GM18873 (cell line): Measurements from ENCODE around the gene CFAP221.

Source experiments
- ATAC-seq: cut with Tn5 transposase; IDR thresholded peaks from one replicate; pipeline ENCODE4 v1.9.1; 2021; ENCODE audit warnings: mild to moderate bottlenecking, moderate library complexity, moderate number of reproducible peaks; ENCODE audit not compliant: unreplicated experiment, low FRiP score

Gene CFAP221

DNA sequence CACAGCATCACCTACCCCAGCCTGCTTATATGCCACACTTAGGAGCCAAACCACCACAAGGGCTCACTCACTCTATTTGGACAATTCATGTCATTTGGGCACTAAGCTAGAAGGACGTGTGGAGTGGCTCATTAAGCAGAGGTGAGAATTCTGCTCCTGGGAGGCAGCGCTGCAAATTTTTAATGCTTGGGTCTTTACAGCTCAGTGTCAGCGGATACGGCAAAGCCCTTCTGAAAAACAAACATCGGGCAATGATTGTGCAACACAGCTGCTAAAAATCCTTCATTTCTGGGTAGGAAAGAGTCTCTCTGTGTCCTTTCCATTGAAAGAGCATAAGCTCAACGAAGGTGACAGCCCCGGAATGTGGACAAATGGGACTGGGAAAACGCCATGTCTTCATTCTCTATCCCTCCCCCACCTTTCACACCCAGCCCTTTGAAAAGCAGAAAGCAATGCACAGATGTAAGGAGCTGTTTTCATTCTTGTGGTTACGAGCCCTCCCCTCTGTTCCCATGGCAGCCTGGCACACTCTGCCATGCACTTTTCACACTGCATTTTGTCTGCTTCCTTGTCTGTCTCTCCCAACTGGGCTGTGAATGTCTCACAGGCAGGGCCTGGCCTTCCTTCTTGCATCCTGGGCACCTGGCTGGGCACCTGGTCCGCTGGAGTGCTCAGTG is 150.7 kb downstream of the CFAP221 start:
- ATAC-seq: no peak

GRCh38 chr2:119696005-119696404 is 151.8 kb downstream of the CFAP221 start:
- ATAC-seq: no peak

GRCh38 chr2:119696494-119697030 is 152.3 kb downstream of the CFAP221 start:
- ATAC-seq: no peak

DNA sequence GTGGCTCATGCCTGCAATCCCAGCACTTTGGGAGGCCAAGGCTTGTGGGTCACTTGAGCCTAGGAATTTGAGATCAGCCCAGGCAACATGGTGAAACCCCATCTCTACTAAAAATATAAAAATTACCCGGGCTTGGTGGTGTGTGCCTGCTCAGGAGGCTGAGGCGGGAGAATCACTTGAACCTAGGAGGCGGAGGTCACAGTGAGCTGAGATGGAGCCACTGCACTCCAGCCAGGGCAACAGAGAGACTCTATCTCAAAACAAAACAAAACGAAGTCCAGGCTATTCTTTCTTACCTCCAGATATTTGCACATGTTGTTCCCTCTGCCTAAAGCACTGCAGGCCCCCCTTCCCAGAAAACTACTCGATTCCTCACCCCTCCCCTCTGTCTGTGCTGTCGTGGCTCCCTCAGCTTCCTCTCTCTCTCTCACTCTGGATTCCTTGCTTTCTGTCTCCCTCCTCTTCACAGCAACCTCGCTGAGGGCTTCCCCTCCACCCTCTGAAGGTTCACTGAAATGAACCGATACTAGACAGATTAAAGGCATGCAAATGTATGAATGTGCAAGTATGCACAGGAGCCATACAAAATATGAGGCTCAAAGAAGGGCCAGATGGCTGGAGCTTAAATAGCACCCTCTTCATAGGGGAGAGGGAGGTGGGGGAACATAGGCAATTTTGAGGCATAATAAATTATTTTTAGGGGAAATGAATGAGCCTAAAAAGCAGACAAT is 153.2 kb downstream of the CFAP221 start:
- ATAC-seq: no peak

DNA sequence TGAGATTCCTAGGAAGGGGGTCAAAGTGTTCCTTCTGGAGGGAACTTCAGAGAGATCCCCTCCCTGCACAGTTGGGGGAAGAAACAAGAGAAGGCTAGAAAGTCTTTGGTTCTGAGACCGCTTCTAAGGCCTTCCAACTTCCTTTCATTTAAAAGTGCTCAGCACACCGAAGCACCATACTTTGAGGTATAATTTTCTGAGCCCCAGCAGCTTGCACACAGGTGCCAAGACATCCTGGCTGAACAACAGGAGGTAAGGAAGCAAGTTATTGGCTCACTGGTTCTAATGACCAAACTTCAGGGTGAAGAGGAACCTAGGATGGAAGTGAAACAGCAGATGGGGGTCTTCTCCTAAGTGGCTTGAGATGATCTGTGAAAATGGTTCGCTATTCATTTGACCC is 154.0 kb downstream of the CFAP221 start:
- ATAC-seq: no peak

GRCh38 chr2:119699016-119699606 is 154.9 kb downstream of the CFAP221 start:
- no peak for ATAC-seq

DNA sequence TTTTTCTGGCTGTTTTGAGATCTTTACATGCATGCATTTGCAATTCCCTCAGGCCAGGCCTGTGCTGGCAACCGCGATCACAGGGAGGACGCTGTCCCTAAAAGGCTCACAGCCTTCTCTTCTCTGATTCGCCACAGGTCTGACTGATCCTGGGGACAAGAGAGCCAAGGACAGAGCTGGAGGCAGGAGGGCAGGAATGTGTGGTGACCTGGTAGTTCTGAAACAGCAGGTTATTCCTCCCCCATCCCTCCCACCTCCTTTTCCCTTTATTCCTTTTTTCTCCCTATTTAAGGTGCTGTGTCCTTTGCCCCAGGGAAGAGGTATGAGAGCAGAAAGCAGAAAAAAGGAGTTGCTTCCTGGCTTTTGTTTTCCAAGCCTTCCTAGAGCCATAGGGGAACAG is 156.6 kb downstream of the CFAP221 start:
- no peak for ATAC-seq

DNA sequence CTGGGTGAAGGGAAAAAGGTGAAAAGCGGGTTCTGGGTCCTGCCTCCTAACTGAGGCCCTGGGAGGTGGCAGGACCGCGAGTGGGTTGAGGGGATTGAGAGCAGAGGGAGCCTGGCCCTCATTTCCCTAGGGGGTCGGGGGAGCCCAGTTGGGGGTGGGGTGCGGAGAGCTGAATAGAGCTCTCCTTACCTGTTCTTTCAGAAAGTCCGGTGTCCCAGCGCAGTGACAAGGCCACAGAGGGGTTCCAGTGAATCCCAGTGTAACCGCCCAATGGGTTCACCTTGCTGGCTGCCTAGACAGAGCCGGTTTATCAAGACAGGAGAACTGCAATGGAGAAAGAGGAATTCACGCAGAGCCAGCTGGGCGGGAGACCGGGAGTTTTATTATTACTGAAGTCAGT is 157.1 kb downstream of the CFAP221 start:
- no peak for ATAC-seq

- ATAC-seq: no peak
These were observed 158.1 kb downstream of the CFAP221 start for GRCh38 chr2:119702203-119702917.

DNA sequence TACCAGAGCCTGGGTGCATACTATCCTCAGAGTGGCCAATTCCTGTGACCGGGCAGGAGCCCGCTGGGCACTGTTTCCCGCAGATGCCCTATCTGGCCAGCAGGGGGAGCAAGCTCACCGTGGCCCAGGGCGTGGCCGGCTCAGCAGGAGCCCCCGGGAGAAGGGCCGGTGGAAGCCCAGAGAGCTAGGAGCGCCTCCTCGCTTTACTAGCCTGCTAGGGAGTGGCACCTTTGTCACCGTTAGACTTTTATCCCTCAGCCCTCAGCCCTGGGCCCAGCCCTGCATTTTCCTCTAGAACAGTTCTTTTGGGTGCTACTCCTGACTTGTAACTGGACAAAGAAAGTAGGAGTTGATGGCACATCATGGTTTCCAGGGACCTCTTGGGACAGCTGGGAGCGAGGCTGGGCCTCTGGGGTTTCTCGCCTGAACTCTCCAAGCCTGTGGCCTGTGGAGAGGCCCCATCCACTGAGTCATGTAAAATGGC is 158.7 kb downstream of the CFAP221 start:
- no peak for ATAC-seq

DNA sequence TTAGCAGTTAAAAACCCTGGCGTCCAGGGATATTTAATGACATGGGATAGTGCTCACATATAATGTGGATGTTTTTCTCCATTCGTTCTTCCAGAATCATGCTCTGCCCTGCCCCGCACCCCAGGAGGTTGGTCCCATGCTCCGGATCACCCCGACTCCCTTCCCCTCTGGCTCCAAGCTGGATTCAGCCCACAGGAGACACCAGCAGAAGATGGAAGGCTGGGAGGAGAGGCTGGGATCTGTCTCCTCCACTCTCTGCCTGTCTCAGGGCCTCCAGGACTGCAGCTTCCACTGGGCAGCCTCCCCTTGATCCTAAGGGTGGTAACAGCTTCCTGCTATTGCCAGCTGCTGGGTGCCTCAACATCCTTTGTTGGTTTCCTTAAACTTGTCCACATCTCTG is 159.3 kb downstream of the CFAP221 start:
- no peak for ATAC-seq

- no peak for ATAC-seq
These were observed 160.4 kb downstream of the CFAP221 start for GRCh38 chr2:119704670-119705120.

DNA sequence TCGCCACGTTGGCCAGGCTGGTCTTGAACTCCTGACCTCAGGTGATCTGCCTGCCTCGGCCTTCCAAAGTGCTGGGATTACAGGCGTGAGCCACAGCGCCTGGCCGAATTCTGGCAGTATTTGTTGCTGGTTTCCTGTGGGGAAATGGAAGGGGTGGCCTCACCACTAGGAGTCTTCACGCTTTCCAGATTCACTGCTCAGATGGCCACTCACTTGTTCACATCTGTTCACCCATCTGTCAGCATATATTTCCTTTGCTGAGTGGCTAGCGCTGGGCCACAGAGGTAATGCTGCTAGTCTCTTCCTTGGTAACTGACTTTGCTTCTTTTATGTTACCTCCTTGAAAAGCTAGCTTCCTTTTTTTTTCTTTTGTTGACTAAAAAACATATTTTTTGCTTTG is 162.0 kb downstream of the CFAP221 start:
- no peak for ATAC-seq
